Hepatocyte (in vitro differentiated cells): ENCODE measurements around the gene CLCA4.

Experiments
- CTCF ChIP-seq: fragments of 200-600 bp; sonication (generic); IDR thresholded peaks from 2 replicates; pipeline ENCODE4 v1.5.1; 2016; ENCODE audit warnings: antibody characterized with exemption, mild to moderate bottlenecking; ENCODE audit not compliant: poor library complexity
- EZH2phosphoT487 ChIP-seq: fragments of 200-600 bp; sonication (generic); IDR thresholded peaks from one replicate; pipeline ENCODE4 v1.6.1; 2018; ENCODE audit warnings: antibody characterized with exemption, mild to moderate bottlenecking, low read depth, moderate library complexity; ENCODE audit not compliant: unreplicated experiment, severe bottlenecking

- TF ChIP-seq EZH2phosphoT487, result no peak
- TF ChIP-seq CTCF, result no peak
Measured at GRCh38 chr1:86503406-86504136, 43.3 kb upstream of the CLCA4 start.
